HEK293 (cell line): Measurements from ENCODE around the gene STRN3.

ENCODE experiments used
- CTCF ChIA-PET: fragments of 350-600 bp; formaldehyde crosslinking; extraction: SDS; loops from one replicate; lab custom pipeline; 2021; ENCODE audit warnings: antibody characterized with exemption; lab: Yijun Ruan, JAX
- POLR2A ChIA-PET: fragments of 300-600 bp; formaldehyde crosslinking; extraction: SDS; loops from one replicate; lab custom pipeline; 2020; ENCODE audit warnings: antibody characterized with exemption, inconsistent platforms; lab: Yijun Ruan, JAX
- H3K27ac ChIP-seq: fragments of 200-500 bp; sonication (Bioruptor generic); 2 replicates; pipeline ENCODE4 v1.5.1; 2014; ENCODE audit warnings: low read depth, low read length, control low read depth, inconsistent platforms; ENCODE audit errors: extremely low read depth
- H3K36me3 ChIP-seq, 2 experiments: fragments of 200-500 bp in 1 of 2; sonication (Bioruptor generic) in 1 of 2; 1 replicate in 1 of 2; 2 replicates in 1 of 2; pipeline ENCODE4 v1.5.1; 2014 to 2017; ENCODE audit warnings: inconsistent platforms in 2 of 2, low read length in 2 of 2; ENCODE audit not compliant: control insufficient read depth in 2 of 2, insufficient read depth in 1 of 2
- H3K4me1 ChIP-seq: fragments of 200-500 bp; sonication (Bioruptor generic); 2 replicates; pipeline ENCODE4 v1.5.1; 2014; ENCODE audit warnings: mild to moderate bottlenecking, low read length, inconsistent platforms; ENCODE audit not compliant: control insufficient read depth, insufficient read depth
- H3K4me3 ChIP-seq: 2 replicates; pipeline ENCODE4 v1.5.1; 2011; ENCODE audit warnings: low read depth, mild to moderate bottlenecking, control low read depth, low read length, moderate library complexity
- H3K9me3 ChIP-seq: fragments of 200-500 bp; sonication (Bioruptor generic); 2 replicates; pipeline ENCODE4 v1.5.1; 2014; ENCODE audit warnings: low read depth, low read length, inconsistent platforms; ENCODE audit not compliant: control insufficient read depth, insufficient read depth
- FEZF1 ChIP-seq: fragments of 450-650 bp; formaldehyde crosslinking; IDR thresholded peaks from 2 replicates; pipeline ENCODE4 v1.5.1; 2016; ENCODE audit warnings: missing biosample characterization, missing genetic modification characterization
- GLIS1 ChIP-seq: fragments of 450-650 bp; formaldehyde crosslinking; IDR thresholded peaks from 2 replicates; pipeline ENCODE4 v1.5.1; 2016; ENCODE audit warnings: missing biosample characterization, missing genetic modification characterization
- MZF1 ChIP-seq: fragments of 450-650 bp; formaldehyde crosslinking; IDR thresholded peaks from 2 replicates; pipeline ENCODE4 v1.5.1; 2017; ENCODE audit warnings: missing biosample characterization, missing genetic modification characterization, borderline replicate concordance
- SCRT1 ChIP-seq: fragments of 450-650 bp; formaldehyde crosslinking; IDR thresholded peaks from 2 replicates; pipeline ENCODE4 v1.5.1; 2016; ENCODE audit warnings: missing biosample characterization, missing genetic modification characterization, borderline replicate concordance
- SP7 ChIP-seq: fragments of 450-650 bp; formaldehyde crosslinking; IDR thresholded peaks from 2 replicates; pipeline ENCODE4 v1.5.1; 2016; ENCODE audit warnings: missing biosample characterization, missing genetic modification characterization
- TCF7L2 ChIP-seq: IDR thresholded peaks from 2 replicates; pipeline ENCODE4 v1.6.1; 2011; ENCODE audit warnings: low read depth, mild to moderate bottlenecking, inconsistent platforms, low read length, moderate library complexity, borderline replicate concordance
- TRIM28 ChIP-seq: IDR thresholded peaks from 2 replicates; pipeline ENCODE4 v1.6.1; 2011; ENCODE audit warnings: low read length, control low read depth, borderline replicate concordance
- ZBTB6 ChIP-seq: fragments of 450-650 bp; formaldehyde crosslinking; IDR thresholded peaks from 2 replicates; pipeline ENCODE4 v1.5.1; 2017; ENCODE audit warnings: missing biosample characterization, missing genetic modification characterization
- ZNF121 ChIP-seq: fragments of 450-650 bp; formaldehyde crosslinking; IDR thresholded peaks from 2 replicates; pipeline ENCODE4 v1.5.1; 2016; ENCODE audit warnings: missing biosample characterization, missing genetic modification characterization
- ZNF324 ChIP-seq: fragments of 450-650 bp; formaldehyde crosslinking; IDR thresholded peaks from 2 replicates; pipeline ENCODE4 v1.5.1; 2016; ENCODE audit warnings: missing biosample characterization, missing genetic modification characterization
- ZNF37A ChIP-seq: fragments of 450-650 bp; IDR thresholded peaks from 2 replicates; pipeline ENCODE4 v1.5.1; 2018; ENCODE audit warnings: missing biosample characterization, missing genetic modification characterization
- ZNF423 ChIP-seq: fragments of 450-650 bp; formaldehyde crosslinking; IDR thresholded peaks from 2 replicates; pipeline ENCODE4 v1.5.1; 2016; ENCODE audit warnings: missing biosample characterization, missing genetic modification characterization
- ZNF530 ChIP-seq: fragments of 450-650 bp; formaldehyde crosslinking; IDR thresholded peaks from 2 replicates; pipeline ENCODE4 v1.5.1; 2016; ENCODE audit warnings: low read depth, missing biosample characterization, missing genetic modification characterization
- ZNF621 ChIP-seq: fragments of 450-650 bp; formaldehyde crosslinking; IDR thresholded peaks from 2 replicates; pipeline ENCODE4 v1.5.1; 2017; ENCODE audit warnings: missing biosample characterization, missing genetic modification characterization
- ZXDB ChIP-seq: fragments of 450-650 bp; formaldehyde crosslinking; IDR thresholded peaks from 2 replicates; pipeline ENCODE4 v1.5.1; 2016; ENCODE audit warnings: missing biosample characterization, missing genetic modification characterization
- TF ChIP-seq, protein P1 (sequence below): fragments of 450-650 bp; formaldehyde crosslinking; IDR thresholded peaks from 2 replicates; pipeline ENCODE4 v1.5.1; 2017; ENCODE audit warnings: missing biosample characterization, missing genetic modification characterization
- TF ChIP-seq, protein P2 (sequence below): fragments of 450-650 bp; formaldehyde crosslinking; IDR thresholded peaks from 2 replicates; pipeline ENCODE4 v1.5.1; 2017; ENCODE audit warnings: missing biosample characterization, missing genetic modification characterization

The STRN3 gene

GRCh38 chr14:31001339-31001658 is 24.9 kb downstream of the STRN3 start:
- Histone ChIP-seq H3K27ac (no peak overlapping the region), H3K36me3 (peaks cover 3 to 4% of the 10 kb centered on the region in 2 experiments; a peak in 2 of 3 replicates), H3K9me3 (no peaks in the 10 kb centered on the region), H3K4me1 (peaks cover 11% of the 10 kb centered on the region), H3K4me3 (no peak overlapping the region)
- CTCF ChIA-PET = no interaction called here
- POLR2A ChIA-PET = no interaction called here
- no peak for TF ChIP-seq SCRT1
- peak; percentile 94 for TF ChIP-seq ZNF121 (tag by site-specific recombination)

- TF ChIP-seq ZXDB (tag by site-specific recombination) (0 out of 2 replicates have a peak, but pooled peaks have one; percentile 44), FEZF1 (tag by site-specific recombination) (peak; percentile 60), ZNF37A (tag by site-specific recombination) (no peak), SP7 (tag by site-specific recombination) (0 out of 2 replicates have a peak, but pooled peaks have one; percentile 30), GLIS1 (tag by site-specific recombination) (peak; percentile 63), ZNF621 (no peak), ZNF530 (tag by site-specific recombination) (no peak), ZNF423 (0 out of 2 replicates have a peak, but pooled peaks have one; percentile 35), TCF7L2 (peak; percentile 44; the same call in 1 of the 2 replicates), ZBTB6 (no peak), ZNF324 (tag by site-specific recombination) (no peak), MZF1 (tag by site-specific recombination) (peak; percentile 91; the same call in 1 of the 2 replicates), TRIM28 (peak; percentile 32; the same call in 1 of the 2 replicates)
- TF ChIP-seq, protein P1, sequence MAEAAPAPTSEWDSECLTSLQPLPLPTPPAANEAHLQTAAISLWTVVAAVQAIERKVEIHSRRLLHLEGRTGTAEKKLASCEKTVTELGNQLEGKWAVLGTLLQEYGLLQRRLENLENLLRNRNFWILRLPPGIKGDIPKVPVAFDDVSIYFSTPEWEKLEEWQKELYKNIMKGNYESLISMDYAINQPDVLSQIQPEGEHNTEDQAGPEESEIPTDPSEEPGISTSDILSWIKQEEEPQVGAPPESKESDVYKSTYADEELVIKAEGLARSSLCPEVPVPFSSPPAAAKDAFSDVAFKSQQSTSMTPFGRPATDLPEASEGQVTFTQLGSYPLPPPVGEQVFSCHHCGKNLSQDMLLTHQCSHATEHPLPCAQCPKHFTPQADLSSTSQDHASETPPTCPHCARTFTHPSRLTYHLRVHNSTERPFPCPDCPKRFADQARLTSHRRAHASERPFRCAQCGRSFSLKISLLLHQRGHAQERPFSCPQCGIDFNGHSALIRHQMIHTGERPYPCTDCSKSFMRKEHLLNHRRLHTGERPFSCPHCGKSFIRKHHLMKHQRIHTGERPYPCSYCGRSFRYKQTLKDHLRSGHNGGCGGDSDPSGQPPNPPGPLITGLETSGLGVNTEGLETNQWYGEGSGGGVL = no peak
- TF ChIP-seq, protein P2, sequence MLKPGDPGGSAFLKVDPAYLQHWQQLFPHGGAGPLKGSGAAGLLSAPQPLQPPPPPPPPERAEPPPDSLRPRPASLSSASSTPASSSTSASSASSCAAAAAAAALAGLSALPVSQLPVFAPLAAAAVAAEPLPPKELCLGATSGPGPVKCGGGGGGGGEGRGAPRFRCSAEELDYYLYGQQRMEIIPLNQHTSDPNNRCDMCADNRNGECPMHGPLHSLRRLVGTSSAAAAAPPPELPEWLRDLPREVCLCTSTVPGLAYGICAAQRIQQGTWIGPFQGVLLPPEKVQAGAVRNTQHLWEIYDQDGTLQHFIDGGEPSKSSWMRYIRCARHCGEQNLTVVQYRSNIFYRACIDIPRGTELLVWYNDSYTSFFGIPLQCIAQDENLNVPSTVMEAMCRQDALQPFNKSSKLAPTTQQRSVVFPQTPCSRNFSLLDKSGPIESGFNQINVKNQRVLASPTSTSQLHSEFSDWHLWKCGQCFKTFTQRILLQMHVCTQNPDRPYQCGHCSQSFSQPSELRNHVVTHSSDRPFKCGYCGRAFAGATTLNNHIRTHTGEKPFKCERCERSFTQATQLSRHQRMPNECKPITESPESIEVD (tag by site-specific recombination) = peak; percentile 90
- H3K36me3 ChIP-seq = peaks cover 3 to 4% of the 10 kb centered on the region in 2 experiments; a peak in 2 of 3 replicates
- ChIA-PET POLR2A (no interaction called here), CTCF (no interaction called here)
- H3K4me3 ChIP-seq = no peak overlapping the region
- peak overlapping the region; percentile 20; the same call in 1 of the 2 replicates for H3K27ac ChIP-seq
- H3K9me3 ChIP-seq = no peaks in the 10 kb centered on the region
- H3K4me1 ChIP-seq = peaks cover 15% of the 10 kb centered on the region
Measured at GRCh38 chr14:31000629-31001338, 25.4 kb downstream of the STRN3 start.
